ENCODE data around the gene ALS2.

DNA sequence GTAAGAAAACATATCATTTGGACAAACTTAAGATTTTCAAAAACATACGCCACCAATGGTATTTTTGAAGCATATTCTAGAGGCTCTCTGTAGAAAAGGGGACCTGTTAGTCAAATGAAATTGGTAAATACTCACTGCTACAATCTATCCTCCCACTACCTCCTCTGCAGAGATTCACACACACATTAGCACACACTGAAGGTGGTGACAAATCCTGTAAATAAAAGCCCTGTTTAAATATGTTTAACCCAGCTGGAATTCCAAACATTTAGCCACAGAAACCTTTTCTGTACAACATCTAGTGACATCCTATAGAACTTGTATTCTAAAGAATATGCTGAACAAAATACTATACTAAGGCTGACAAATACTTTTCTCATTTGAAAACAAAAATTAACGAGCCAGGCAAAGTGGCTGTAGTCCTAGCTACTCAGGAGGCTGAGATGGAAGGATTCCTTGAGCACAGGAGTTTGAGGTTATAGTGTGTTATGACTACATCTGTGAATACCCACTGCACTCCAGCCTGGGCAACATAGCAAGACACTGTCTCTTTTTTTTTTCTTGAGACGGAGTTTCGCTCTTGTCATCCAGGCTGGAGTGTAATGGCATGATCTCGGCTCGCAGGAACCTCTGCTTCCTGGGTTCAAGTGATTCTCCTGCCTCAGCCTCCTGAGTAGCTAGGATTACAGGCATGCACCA lies 25.9 kb downstream of the ALS2 start:
- TF ChIP-seq NFIC (IDR thresholded peaks at IDR 0.05) (no peak), RAD21 (IDR thresholded peaks at IDR 0.05; ENCODE audit: low read depth) (no peak), TAF1 (IDR thresholded peaks at IDR 0.05; ENCODE audit: low read depth) (no peak), YY1 (IDR thresholded peaks at IDR 0.05; ENCODE audit: low read depth) (no peak), EP300 (IDR thresholded peaks at IDR 0.05; ENCODE audit: borderline replicate concordance) (no peak), CREB1 (IDR thresholded peaks at IDR 0.05; ENCODE audit: low read depth) (no peak), CEBPB (IDR thresholded peaks at IDR 0.05) (no peak), ZBTB7A (IDR thresholded peaks at IDR 0.05; ENCODE audit: low read depth) (no peak), TEAD4 (IDR thresholded peaks at IDR 0.05) (no peak), EGR1 (IDR thresholded peaks at IDR 0.05) (no peak), FOXM1 (IDR thresholded peaks at IDR 0.05; ENCODE audit: borderline replicate concordance, low read depth) (no peak)
- TF ChIP-seq, protein P1, sequence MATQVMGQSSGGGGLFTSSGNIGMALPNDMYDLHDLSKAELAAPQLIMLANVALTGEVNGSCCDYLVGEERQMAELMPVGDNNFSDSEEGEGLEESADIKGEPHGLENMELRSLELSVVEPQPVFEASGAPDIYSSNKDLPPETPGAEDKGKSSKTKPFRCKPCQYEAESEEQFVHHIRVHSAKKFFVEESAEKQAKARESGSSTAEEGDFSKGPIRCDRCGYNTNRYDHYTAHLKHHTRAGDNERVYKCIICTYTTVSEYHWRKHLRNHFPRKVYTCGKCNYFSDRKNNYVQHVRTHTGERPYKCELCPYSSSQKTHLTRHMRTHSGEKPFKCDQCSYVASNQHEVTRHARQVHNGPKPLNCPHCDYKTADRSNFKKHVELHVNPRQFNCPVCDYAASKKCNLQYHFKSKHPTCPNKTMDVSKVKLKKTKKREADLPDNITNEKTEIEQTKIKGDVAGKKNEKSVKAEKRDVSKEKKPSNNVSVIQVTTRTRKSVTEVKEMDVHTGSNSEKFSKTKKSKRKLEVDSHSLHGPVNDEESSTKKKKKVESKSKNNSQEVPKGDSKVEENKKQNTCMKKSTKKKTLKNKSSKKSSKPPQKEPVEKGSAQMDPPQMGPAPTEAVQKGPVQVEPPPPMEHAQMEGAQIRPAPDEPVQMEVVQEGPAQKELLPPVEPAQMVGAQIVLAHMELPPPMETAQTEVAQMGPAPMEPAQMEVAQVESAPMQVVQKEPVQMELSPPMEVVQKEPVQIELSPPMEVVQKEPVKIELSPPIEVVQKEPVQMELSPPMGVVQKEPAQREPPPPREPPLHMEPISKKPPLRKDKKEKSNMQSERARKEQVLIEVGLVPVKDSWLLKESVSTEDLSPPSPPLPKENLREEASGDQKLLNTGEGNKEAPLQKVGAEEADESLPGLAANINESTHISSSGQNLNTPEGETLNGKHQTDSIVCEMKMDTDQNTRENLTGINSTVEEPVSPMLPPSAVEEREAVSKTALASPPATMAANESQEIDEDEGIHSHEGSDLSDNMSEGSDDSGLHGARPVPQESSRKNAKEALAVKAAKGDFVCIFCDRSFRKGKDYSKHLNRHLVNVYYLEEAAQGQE (IDR thresholded peaks at IDR 0.05; ENCODE audit: low read depth), result no peak
- TF ChIP-seq, protein P2, sequence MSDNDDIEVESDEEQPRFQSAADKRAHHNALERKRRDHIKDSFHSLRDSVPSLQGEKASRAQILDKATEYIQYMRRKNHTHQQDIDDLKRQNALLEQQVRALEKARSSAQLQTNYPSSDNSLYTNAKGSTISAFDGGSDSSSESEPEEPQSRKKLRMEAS (IDR thresholded peaks at IDR 0.05), result no peak
- TF ChIP-seq, protein P3, sequence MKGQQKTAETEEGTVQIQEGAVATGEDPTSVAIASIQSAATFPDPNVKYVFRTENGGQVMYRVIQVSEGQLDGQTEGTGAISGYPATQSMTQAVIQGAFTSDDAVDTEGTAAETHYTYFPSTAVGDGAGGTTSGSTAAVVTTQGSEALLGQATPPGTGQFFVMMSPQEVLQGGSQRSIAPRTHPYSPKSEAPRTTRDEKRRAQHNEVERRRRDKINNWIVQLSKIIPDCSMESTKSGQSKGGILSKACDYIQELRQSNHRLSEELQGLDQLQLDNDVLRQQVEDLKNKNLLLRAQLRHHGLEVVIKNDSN (IDR thresholded peaks at IDR 0.05), result no peak

Data from Ishikawa (cell line).